MCF 10A (cell line): ENCODE measurements around the gene AGBL4. TPM values are rescaled to one million over a fixed set of nuclear protein-coding genes. Genes with fewer than 3 reads are reported as not detected.

Experiments
- BruUV-seq: library from RNA; stranded (reverse); fragments of 400-500 nt; replicated peaks from 2 replicates; lab custom pipeline; 2021; lab: Mats Ljungman, UMichigan
- CTCF ChIA-PET: fragments of 300-600 bp; sonication (Branson Sonifier 250); formaldehyde crosslinking; extraction: SDS; loops from one replicate; lab custom pipeline; 2021; ENCODE audit warnings: antibody characterized with exemption, inconsistent platforms; lab: Yijun Ruan, JAX
- POLR2A ChIA-PET: fragments of 300-600, 350-650 bp; sonication (Branson Sonifier 250); formaldehyde crosslinking; extraction: SDS; loops from one replicate; lab custom pipeline; 2020; ENCODE audit warnings: antibody characterized with exemption, inconsistent platforms; lab: Yijun Ruan, JAX
- DNase-seq: peaks from one replicate; pipeline ENCODE4 v3.0.0-alpha.2; 2018; ENCODE audit not compliant: unreplicated experiment
- H3K27ac Mint-ChIP-seq: one replicate; pipeline ENCODE4 v1.8.0; 2022; ENCODE audit warnings: mild to moderate bottlenecking, low read depth, mixed read lengths; ENCODE audit not compliant: unreplicated experiment
- H3K27me3 Mint-ChIP-seq: one replicate; pipeline ENCODE4 v1.8.0; 2022; ENCODE audit warnings: mixed read lengths; ENCODE audit not compliant: insufficient read depth, unreplicated experiment
- H3K36me3 Mint-ChIP-seq: one replicate; pipeline ENCODE4 v1.8.0; 2022; ENCODE audit warnings: mild to moderate bottlenecking, moderate library complexity, mixed read lengths; ENCODE audit not compliant: insufficient read depth, unreplicated experiment
- H3K4me1 Mint-ChIP-seq: one replicate; pipeline ENCODE4 v1.8.0; 2022; ENCODE audit warnings: mixed read lengths; ENCODE audit not compliant: insufficient read depth, unreplicated experiment
- H3K4me3 Mint-ChIP-seq: one replicate; pipeline ENCODE4 v1.8.0; 2022; ENCODE audit warnings: mild to moderate bottlenecking, moderate library complexity, mixed read lengths; ENCODE audit not compliant: unreplicated experiment
- H3K9me3 Mint-ChIP-seq: one replicate; pipeline ENCODE4 v1.8.0; 2022; ENCODE audit warnings: mixed read lengths; ENCODE audit not compliant: unreplicated experiment
- intact Hi-C: fragments of 100-400 bp; cut with micrococcal nuclease; formaldehyde crosslinking; loops from 2 replicates; pipeline ENCODE4 v1.14.1; 2022
- total RNA-seq: library from RNA; stranded (reverse); gene quantifications from 2 replicates; pipeline ENCODE4 v1.2.3, GENCODE V29; 2022
- TF ChIP-seq, protein P1 (sequence below): fragments of 200-600 bp; IDR thresholded peaks from one replicate; pipeline ENCODE4 v1.8.0; 2022; ENCODE audit warnings: antibody characterized with exemption, mild to moderate bottlenecking; ENCODE audit not compliant: unreplicated experiment

Gene AGBL4
- total RNA-seq, 1 experiment from 2014 or later, result not detected

DNA sequence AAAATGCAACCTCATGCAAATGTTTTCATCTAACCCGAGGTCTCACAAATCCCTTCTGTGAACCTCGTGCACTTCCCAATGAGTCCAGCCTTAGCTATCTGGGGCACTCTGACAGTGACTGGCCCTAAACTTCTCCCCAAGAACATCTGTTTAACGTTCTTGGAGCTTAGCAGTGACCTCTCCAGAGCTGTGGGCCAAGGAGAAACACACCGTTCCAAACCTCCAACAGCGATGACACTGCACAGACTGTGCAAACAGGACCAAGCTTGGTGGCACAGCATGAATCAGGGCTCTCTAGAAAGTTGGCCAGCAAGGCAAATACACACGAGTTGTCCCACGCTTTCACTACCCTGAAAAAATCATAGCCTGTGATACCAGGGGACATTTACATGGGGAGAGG lies 1262.9 kb downstream of the AGBL4 start:
- no peak overlapping the region for H3K4me3 Mint-ChIP-seq
- H3K9me3 Mint-ChIP-seq, result no peaks in the 10 kb centered on the region
- no peaks in the 10 kb centered on the region for H3K36me3 Mint-ChIP-seq
- H3K4me1 Mint-ChIP-seq, result no peaks in the 10 kb centered on the region
- H3K27me3 Mint-ChIP-seq, result no peaks in the 10 kb centered on the region
- intact Hi-C loops, result no loop called here
- DNase-seq, result no peak
- no TSS peak for BruUV-seq
- TF ChIP-seq, protein P1, sequence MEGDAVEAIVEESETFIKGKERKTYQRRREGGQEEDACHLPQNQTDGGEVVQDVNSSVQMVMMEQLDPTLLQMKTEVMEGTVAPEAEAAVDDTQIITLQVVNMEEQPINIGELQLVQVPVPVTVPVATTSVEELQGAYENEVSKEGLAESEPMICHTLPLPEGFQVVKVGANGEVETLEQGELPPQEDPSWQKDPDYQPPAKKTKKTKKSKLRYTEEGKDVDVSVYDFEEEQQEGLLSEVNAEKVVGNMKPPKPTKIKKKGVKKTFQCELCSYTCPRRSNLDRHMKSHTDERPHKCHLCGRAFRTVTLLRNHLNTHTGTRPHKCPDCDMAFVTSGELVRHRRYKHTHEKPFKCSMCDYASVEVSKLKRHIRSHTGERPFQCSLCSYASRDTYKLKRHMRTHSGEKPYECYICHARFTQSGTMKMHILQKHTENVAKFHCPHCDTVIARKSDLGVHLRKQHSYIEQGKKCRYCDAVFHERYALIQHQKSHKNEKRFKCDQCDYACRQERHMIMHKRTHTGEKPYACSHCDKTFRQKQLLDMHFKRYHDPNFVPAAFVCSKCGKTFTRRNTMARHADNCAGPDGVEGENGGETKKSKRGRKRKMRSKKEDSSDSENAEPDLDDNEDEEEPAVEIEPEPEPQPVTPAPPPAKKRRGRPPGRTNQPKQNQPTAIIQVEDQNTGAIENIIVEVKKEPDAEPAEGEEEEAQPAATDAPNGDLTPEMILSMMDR, result no peak
- H3K27ac Mint-ChIP-seq, result no peak overlapping the region
- POLR2A ChIA-PET, result no interaction called here
- CTCF ChIA-PET, result interaction anchor here (0.6 to 1.3 kb wide), 4 partner anchors 13 to 525 kb away, joined by 3 to 5 read pairs (median 3); no protein-coding TSS in a partner anchor

DNA sequence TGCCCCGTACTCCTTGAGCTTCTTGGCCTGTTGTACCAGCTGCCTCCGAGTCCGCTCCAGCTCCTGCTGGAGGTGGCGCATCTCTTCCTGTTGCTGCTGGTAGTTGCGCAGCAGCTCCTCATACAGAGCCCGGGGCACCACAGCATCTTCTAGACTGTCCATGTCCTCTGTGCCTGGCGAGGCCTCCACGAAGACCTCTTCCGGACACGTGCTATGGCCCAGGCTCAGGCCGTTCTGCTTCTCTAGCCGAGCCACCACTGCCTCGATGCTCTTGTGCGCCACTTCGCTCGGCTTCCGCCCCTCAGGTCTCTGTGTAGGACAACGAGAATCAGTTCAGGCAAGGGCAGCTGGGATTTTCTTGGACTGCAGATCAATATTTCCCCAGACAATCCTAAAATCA lies 1264.8 kb downstream of the AGBL4 start:
- DNase-seq, result no peak
- Mint-ChIP-seq H3K9me3 (no peaks in the 10 kb centered on the region), H3K4me3 (no peak overlapping the region), H3K27me3 (no peaks in the 10 kb centered on the region), H3K36me3 (no peaks in the 10 kb centered on the region), H3K27ac (no peak overlapping the region), H3K4me1 (no peaks in the 10 kb centered on the region)
- BruUV-seq, result no TSS peak
- ChIA-PET CTCF (no interaction called here), POLR2A (no interaction called here)
- TF ChIP-seq, protein P1, result no peak
- intact Hi-C loops, result no loop called here

DNA sequence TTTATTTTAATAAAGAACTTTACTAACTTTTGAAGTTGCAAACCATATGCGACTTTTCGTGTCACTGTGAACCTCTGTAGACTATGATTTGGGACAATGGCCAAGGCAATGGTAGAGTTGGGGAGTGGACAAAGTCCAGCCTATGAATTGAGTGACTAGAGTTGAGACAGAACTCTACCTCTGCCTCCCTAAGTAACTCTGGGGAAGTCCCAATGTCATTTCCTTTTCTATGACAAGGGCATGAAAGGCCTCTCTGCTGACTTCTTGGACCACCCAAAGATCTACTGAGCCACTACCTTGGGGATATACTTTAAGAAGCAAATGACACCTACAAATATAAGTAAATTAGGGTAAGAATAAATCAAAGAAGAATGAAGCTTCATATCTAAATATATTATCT lies 1266.4 kb downstream of the AGBL4 start:
- H3K4me3 Mint-ChIP-seq, result no peak overlapping the region
- no peaks in the 10 kb centered on the region for H3K36me3 Mint-ChIP-seq
- no TSS peak for BruUV-seq
- ChIA-PET POLR2A (no interaction called here), CTCF (interaction anchor here (0.6 to 0.7 kb wide), 2 partner anchors 14 to 47 kb away, joined by 3 read pairs; no protein-coding TSS in a partner anchor)
- no peaks in the 10 kb centered on the region for H3K27me3 Mint-ChIP-seq
- no peaks in the 10 kb centered on the region for H3K4me1 Mint-ChIP-seq
- H3K9me3 Mint-ChIP-seq, result no peaks in the 10 kb centered on the region
- intact Hi-C loops, result no loop called here
- TF ChIP-seq, protein P1, result no peak
- no peak for DNase-seq
- H3K27ac Mint-ChIP-seq, result no peak overlapping the region

- H3K27me3 Mint-ChIP-seq, result no peaks in the 10 kb centered on the region
- no TSS peak for BruUV-seq
- H3K9me3 Mint-ChIP-seq, result no peaks in the 10 kb centered on the region
- intact Hi-C loops, result no loop called here
- TF ChIP-seq, protein P1, result no peak
- DNase-seq, result no peak
- H3K27ac Mint-ChIP-seq, result no peak overlapping the region
- H3K4me1 Mint-ChIP-seq, result no peaks in the 10 kb centered on the region
- no peaks in the 10 kb centered on the region for H3K36me3 Mint-ChIP-seq
- H3K4me3 Mint-ChIP-seq, result no peak overlapping the region
- ChIA-PET POLR2A (no interaction called here), CTCF (interaction anchor here (0.6 to 1.1 kb wide), 4 partner anchors 15 to 60 kb away, joined by 3 to 5 read pairs (median 4); no protein-coding TSS in a partner anchor)
Observed at GRCh38 chr1:48756683-48757316, 1267.0 kb downstream of the AGBL4 start.
